ENCODE measurements around the gene IQSEC1.

The IQSEC1 gene

DNA sequence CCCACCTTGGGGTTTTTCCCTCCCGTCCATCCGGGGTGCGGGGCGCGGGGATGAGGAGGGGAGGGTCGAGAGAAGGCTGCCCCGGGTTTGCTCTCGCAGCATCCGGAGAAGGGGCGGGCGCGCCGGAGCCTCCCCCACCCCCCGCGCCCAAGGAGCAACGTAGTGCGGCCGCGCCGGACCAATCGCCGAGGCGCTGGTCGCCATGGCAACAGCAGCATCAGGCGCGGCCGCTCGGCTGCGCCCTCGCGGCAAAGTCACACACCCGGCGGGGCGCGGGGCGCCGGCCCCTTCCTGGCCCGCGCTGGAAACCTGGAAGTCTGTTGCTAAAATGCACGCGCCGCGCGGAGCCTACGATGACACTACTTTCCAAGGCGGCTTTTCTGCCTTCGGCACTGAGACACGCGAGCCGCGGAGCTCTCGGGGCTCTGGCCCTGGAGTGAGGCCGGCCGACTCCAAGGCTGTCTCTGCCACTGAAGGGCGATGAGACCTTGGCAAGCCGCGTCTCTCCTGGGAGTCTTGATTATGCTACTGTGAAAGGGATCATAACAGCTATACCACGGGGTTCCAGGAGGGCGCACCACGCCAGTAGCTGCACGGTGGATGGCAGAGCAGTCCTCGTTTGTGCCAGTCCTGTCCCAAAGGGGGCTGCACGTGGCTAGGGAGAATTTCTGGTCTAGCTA lies at the start of gene IQSEC1:
Gene IQSEC1, minus strand, starts transcription at position 104 of the 680 bp plus-strand sequence. CDS start 415 bp downstream, outside the sequence.
- peak; percentile 61 for DNase-seq (ENCODE audit: low read depth)

DNA sequence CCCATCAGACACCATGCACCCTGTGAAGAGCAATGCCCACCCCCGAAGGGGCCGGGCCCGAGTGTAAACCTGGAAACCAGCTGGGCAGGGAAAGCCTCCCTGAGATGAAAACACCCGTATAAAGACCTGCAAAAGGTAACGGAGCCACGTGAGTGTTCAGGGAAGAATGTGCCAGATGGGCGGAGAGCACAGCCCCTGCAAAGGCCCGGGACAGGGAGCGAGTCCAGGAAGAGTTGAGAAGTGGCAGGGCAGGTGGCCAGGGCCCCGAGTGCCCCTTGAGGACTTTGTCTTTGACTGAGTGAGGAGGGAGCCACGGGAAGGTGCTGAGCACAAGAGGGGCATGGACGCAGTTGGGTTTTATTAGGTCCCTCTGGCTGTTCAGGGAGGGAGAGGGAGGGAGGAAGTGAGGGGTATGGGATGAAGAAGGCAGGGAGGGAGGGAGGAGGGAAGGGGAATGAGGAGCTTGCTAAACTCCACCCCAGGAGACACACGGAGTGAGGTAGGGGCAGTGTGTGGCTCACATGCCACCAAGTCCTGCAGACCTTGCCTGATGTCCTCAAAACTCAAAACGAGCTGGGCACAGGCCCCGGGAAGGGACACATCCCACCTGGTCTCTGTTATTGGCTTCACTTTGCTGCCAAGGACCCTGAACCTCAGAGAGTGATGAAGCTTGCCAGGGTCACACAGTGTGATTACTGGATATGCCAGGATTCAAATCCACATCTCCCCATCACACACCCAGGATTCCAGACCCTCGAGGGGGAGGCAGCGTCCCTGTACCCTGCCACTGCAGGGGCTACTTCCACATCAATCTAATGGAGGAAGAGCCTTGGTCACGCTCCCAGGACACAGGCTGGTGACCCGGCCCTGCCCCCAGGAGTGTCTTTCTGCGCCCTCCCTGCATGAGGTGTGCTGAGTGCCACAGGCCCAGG lies 49.1 kb upstream of the IQSEC1 start:
- DNase-seq (ENCODE audit: low read depth) = no peak

DNA sequence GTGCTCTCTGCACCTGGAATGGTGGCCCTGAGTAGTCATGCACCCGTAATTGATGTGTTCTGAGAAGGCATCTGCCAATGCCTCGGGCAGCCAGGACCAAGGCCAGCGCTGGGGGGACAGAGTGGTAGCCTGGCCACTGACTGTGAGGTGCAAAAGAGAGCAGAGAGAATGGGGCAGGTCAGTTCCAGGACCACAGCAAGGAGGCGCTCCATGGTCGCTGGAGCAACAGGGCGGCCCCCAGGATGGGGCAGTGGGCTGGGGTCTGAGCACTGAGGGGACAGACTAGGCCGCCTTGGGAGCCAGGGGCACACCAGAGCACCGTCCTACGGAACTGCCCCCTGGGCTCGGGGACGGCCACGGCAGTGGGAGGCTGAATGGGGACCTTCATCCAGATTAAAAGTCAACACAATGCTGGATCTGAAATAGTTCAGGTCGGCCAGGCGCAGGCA lies 48.3 kb upstream of the IQSEC1 start:
- no peak for DNase-seq (ENCODE audit: low read depth)

DNA sequence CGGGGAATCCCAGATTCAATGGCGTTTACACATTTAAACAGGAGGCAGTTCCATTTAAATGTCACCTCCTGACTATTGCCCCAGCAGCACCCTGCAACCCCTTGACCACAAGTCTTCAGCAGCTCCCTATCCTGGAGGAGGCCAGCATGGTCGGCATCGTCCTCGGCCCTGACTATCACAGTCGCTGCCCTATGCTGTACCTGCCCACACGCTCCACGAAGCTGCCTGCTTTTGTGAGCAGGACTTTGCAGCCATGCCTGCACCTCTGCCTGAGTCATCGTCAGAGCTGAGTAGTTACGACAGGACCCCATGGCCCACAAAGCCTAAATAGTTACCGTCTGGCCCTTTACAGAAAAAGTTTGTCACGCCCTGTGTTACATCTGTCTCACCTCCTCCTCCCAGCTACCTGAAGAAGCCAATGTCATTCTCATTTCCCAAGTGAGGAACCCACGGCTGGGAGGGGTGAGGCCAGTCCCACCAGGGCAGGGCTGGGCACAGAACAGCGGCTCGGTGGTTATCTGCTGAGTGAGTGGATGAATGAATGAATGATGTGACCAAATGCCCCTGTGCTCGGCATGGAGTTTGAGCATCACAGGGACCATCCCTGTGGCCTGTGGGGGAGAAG lies 47.8 kb upstream of the IQSEC1 start:
- DNase-seq (ENCODE audit: low read depth) = no peak

DNA sequence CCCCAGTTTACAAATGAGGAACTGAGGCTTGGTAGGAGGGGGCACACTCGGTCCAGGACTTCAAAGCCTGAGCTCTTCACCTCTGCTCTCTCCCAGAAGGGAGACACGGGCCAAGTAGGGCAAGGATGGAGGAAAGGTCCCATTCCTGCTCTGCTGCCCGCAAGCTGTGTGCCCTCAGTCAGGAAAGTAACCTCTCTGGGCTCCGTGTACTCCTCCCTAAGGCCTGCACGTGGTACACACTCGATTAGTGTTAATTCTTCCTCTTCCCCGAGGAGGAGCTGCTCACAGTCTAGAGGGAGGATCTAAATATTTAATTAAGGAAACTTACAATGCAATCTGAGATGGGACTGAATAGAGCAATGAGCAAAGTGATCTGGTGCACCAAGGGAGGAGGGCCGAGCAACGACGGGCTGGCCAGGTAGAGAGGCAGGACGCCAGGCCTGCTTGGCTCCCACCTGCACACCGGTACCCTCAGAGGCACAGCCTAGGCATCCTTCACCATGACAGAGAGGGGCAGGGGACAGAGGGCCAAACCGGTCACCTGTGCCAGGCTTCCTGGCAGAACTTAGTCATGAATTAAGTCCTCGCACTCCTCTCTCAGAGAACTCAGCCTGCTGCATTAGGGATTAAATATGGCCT lies 47.2 kb upstream of the IQSEC1 start:
- no peak for DNase-seq (ENCODE audit: low read depth)

DNA sequence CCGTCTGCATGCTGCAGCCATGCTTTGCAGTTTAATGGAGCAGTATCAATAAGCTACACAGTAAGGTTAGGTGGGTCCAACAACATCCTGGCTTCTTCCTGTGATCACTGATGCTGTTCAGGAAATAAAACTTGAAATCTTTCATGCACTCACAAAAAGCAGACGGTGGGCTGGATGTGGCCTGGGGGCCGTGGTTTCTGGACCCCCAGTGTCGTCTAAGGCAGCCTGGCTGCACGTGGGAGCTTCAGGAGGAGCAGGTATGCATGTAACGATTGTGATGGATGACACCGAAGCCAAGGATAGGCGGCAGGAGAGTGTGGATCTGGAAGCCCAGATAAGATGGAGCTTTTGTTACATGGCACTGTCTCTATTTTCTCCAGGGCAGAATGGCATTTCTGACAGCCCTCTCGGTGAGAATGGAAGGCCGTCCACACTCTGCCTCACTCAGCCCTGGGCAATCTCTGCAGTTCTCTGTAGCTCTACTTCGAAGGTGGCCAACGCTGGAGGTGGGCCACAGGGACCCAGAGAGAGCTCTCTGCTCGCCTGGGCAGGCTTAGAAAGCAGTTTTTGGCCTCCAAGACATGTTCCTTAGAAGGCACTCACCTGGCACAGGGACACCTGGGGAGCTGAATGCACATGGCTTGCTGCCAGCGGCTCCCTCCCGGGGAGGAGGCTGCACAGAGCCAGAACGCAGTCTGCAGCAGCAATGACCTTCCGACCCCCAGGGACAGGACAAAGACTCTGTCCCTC lies 46.4 kb upstream of the IQSEC1 start:
- DNase-seq (ENCODE audit: low read depth) = no peak

DNA sequence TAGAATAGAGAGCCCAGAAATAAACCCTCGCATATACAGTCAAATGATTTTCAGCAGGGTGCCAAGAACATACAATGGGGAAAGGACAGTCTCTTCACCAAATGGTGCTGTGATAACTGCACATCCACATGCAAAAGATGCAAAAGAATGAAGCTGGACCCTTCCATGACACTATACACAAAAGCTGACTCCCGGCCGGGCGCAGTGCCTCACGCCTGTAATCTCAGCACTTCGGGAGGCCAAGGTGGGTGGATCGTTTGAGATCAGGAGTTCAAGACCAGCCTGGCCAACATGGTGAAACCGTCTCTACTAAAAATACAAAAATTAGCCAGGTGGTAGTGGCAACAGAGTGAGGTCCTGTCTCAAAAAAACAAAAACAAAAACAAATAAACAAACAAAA lies 43.2 kb upstream of the IQSEC1 start:
- no peak for DNase-seq (ENCODE audit: low read depth)

DNA sequence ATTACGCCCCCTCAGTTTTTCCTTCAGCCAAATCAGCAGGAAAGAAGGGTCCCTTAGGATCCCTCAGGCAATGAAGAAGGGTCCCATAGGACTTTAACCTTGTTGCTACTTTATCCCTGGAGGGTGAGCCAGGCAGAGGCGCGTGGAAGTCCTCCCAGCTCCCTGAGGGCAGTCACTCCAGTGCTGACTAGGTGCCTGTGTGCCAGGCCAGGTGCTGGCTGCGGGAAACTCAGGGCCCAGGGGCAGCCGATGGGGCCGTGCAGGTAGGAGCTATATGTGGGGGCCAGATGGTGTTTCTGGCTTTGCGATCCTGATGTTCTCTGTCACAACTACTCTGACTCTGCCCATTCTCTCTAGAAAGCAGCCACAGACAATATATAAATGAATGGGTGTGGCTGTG lies 42.8 kb upstream of the IQSEC1 start:
- no peak for DNase-seq (ENCODE audit: low read depth)

DNA sequence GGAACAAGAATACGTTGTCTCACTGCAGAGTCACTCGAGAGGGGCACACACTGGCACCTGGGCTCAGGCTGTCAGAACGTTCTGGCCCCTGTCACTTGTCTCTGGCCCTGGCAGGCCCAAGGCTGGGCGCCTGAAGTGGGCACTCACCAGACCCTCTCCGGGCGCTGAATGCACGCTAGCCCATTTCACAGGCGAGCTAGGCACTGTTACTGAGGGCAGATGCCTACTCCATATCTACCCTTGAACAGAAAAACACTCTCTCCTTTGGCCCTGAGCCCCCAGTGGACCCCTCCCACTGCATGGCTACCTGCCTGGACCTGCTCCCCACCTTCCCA lies 42.3 kb upstream of the IQSEC1 start:
- DNase-seq (ENCODE audit: low read depth) = no peak

DNA sequence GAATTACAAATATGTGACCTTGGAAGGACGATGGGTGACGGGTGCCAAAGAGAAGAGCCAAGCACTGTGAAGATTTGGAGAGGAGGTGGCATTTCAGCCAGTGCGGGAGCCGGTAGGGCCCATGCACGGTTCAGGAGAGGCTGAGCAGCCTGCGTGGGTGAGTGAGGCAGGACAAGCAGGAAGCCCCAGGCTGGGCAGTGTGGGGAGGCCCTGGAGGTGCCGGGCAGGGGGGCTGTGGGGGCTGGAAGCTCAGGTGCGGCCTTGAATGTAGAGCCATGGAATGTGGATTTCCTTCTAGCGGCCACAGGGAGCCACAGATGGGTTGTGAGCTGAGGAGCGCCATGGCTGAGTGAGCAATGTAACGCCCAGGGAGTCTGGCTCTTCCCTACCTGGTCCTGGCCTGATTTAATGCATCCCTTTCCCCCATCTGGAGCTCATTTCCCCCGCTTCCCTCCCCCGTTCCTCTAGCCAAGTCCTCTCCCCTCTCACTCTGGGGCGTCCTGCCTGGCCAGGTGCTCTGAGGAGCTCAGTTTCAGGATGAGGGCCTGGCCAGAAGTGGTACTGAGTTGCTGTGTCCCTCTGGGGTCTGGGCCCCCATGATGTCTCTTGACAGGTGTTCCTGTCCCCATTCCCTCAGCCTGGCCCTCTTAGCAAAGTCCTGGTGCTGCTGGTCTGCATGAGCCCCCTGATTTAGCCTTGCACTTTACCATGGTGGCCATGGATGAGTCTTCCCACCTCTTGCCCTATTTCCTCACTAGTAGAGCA lies 41.8 kb upstream of the IQSEC1 start:
- no peak for DNase-seq (ENCODE audit: low read depth)

DNA sequence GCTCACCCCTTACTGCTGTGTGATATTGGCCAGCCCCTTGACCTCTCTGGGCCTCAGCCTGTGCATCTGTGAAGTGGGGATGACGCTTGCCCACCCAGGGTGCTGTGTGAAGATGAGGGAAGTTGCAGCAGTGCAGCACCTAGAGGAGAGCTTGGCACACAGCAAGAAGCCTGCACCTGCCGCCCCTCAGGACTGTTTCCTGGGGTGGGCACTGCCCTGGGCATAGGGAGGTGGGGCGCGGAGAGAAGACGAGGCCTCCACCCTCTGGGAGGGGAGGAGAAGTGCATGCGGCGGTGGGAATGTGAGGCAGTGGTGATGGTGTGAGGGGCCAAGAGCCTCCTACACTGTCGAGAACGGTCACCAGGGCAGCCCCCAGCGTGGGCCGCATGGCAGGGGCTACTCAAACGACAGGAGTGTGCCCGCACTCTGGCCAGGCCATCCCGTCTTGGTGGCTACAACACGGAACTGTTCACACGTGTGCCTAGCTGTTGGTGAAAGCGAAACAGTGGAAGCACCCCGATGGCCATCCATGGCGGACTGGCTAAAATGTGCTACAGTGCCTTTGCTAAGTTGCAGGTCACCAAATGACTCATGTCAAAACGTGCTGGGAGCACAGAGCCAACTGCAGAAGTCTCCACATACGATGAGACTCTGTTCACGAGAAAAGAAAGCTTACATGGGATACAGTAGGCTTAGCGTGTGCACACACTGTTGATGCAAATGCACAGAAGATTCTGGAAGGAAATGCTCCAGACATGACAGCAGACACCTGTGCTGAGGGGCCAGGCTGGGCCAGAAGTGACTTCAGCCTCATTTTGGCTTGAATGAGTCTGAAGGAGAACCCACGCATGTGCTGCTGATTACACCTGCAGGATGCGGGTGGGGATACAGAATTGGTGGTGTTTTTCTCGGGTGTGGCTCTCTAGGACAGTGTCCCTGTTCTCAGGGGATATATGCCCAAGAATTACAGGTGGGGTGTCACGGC lies 40.4 kb upstream of the IQSEC1 start:
- DNase-seq (ENCODE audit: low read depth) = no peak

DNA sequence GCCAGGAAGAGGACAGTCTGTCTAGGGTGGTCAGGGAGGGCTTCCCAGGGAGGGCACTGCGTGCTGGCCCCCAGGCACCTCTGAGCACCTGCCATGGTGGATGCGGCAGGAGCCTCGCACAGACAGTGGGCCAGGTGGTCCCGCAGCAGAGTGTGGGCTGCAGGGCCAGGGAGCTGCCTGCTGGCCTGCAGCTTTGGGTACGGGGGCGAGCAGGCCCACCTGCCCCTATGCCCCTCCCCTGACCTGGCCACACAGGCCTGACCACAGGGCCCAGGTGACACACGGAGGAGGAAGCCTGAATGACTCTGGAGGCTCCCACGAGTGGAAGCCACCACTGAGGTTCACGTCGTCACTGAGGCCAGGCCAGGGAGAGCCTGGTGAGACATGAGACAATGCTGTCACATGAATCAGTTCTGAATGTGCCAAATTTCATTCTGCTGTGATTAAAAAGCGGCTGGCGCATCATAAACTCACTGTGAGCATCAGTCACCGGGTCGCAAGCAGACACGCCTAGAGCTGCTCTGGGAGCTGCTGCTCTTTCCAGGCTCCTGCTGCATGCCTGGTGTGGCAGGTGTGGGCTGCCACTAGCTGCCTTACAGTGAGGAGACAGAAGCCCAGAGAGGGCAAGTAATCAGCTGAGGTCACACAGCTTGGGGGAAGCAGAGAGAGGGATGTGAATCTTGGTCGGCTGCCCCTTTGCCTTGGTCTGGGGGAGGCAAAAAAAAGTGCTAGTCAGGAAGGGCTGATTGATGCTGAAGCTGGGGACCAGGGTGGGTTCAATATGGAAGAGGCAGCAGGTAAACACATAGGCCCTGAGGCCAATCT lies 39.5 kb upstream of the IQSEC1 start:
- DNase-seq (ENCODE audit: low read depth) = no peak

DNA sequence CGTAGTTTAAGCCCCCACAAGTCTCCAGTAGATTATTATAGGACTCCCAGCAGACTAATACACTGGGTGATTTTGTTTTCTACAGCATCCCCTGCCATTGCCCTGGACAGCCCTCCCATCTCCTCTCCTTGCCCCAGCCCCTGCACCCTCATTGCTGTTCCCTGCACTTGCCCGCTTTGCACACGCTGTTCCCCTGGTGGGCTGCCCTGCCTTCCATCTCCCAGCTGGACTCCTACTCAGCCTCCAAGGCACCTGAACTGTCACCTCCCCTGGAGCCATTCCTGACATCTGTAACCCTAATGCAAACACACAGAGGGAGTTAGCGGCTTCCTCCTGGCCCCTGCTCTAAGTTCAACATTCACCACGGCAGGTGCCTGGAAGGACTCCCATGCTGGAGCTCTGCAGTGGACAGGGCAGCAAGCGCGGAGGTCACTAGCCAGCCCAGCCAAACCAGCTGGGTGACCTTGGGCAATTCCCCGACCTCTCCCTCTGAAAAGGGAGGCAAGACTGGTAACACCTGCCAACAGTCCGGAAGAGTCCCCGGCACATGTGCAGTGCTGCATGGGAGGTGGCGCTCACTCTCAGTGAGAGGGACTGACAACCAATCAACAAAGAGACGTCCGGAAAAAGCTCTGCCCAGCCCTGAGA lies 38.8 kb upstream of the IQSEC1 start:
- DNase-seq (ENCODE audit: low read depth) = no peak

DNA sequence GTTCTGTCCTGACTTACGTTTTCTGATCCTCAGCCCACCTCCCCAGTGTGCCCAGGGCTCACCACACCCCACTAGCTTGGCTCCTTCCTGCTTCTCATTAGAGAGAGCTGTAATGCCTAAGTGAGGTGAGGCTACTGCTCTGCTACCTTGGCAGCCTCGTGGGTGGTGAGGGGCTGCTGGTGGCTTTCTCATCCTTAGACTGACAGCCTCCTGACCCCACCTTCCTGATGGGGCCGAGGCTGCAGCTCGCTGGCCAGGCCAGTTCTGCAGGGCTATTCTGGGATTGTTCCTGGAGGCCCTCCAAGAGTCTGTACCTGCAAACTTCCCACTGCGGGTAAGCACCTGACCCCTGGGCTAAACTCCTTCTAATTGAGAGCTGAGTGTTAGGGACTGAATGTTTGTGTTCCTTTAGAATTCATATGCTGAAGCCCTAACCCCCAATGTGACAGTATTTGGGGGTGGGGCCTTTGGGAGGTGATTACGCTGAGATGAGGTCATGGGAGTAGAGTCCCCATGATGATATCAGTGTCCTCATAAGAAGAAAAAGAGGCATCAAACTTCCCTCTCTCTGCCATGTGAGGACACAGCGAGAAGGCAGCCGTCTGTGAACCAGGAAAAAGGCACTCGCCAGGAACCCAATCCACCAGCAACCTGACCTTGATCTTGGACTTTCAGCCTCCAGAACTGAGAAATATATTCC lies 38.1 kb upstream of the IQSEC1 start:
- no peak for DNase-seq (ENCODE audit: low read depth)

DNA sequence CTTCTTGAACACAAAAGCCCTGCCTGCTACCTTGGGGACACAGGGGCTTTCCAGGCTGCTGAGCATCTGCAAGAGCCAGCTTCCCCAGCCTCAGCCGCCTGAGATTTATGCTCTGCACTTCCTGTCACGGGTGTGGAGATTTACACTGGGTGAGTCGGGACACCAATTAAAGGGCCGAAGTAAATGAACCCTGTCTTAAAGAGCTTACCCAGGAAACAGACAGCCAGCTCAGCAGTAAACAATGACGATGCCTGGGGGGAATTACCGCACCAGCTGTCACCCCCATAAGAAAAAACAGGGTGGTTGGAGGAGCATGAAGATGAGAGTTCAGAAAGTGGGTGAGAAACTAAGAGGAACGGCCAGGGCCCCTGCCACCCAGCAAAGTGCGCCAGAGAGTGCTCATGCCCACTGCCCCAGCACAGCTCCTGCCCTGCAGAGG lies 37.5 kb upstream of the IQSEC1 start:
- no peak for DNase-seq (ENCODE audit: low read depth)

DNA sequence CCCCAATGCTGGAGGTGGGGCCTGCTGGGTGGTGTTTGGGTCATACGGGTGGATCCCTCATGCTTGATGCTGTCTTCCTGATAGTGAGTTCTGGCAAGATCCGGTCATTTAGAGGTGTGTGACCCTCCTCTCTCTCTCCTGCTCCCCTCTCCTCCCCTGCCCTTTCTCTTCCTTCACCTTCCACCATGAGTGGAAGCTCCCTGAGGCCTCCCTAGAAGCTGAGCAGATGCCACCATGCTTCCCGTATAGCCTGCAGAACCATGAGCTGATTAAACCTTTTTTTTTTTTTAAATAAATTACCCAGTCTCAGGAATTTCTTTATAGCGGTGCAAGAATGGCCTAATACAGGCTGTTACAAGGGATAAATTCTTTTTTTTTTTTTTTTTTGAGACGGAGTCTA lies 36.3 kb upstream of the IQSEC1 start:
- DNase-seq (ENCODE audit: low read depth) = no peak

DNA sequence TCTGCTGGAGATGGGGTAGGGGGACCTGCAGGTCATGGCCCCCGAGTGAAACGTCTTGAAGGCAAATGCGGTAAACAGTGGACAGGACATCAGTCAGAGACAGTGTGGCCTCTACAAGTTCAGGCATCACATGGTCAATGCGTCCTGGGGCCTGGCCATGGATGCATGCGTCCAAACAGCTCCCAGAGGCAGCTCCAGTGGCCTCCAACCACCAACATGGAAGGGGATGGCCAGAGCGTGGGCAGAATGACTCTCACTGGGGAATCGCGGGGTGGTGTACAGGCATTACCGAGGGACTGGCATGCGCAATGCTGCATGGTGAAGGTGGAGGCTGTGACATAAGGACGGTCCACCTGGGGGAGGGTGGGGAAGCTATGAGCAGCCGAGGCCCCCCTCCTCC lies 35.6 kb upstream of the IQSEC1 start:
- DNase-seq (ENCODE audit: low read depth) = no peak

DNA sequence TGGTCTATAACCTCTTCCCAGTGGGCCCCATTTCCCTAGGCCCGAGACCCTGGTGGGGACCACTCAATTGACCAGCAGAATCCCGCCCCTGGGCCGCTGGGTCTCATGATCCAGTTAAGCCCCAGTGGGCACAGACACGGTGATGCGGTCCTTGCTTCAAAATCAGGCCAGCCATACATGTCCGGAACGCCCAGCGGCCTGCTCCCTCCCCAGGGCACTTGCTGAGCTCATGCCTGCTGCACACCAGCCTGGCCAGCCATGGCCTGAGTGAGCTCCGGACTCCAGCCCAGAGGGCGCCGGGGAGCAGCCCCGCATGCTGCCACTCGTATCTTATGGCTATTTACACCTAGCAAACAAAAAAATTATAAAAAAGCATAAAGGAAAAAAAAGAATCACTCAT lies 34.4 kb upstream of the IQSEC1 start:
- DNase-seq (ENCODE audit: low read depth) = no peak
